ENCODE data around the gene SCAPER. TPM values are rescaled to one million over a fixed set of nuclear protein-coding genes. Genes with fewer than 3 reads are reported as not detected.
A peak's percentile ranks its signal among the peaks of the same experiment; 100 is the strongest.

The SCAPER gene
- total and polyA plus RNA-seq, 10 of the 15 experiments (the other 5 are each of a cell fraction or from before 2014, with no cell fraction given), result 1.0 to 7.7 (median 3.9) TPM

- SMC1A ChIA-PET (ENCODE audit: uncharacterized antibody, unreplicated experiment), result interaction anchor here (0.6 to 1.4 kb wide), 3 partner anchors 12 to 159 kb away, joined by 3 read pairs; no protein-coding TSS in a partner anchor
- no TSS peak for BruUV-seq (replicated peaks)
These were observed 33.2 kb downstream of the SCAPER start for GRCh38 chr15:76871930-76872329.

More at GRCh38 chr15:76871930-76872329, 33.2 kb downstream of the SCAPER start:
- Histone ChIP-seq H3K4me1 (ENCODE audit: control insufficient read depth, insufficient read depth, low read length) (no peaks in the 10 kb centered on the region), H3K4me2 (ENCODE audit: control insufficient read depth, insufficient read depth) (no peak overlapping the region), H3K4me3 (no peak overlapping the region), H3K36me3 (ENCODE audit: control insufficient read depth in 2 of 2, insufficient read depth in 2 of 2, low read length in 1 of 2) (no peaks in the 10 kb centered on the region), H3K79me2 (ENCODE audit: control insufficient read depth, insufficient read depth, low read length) (no peaks in the 10 kb centered on the region), H4K20me1 (ENCODE audit: control insufficient read depth, insufficient read depth) (no peaks in the 10 kb centered on the region), H3K27me3 (replicated peaks in 1 of 2; ENCODE audit: control insufficient read depth in 2 of 2, insufficient read depth in 2 of 2, low read length in 1 of 2) (no peaks in the 10 kb centered on the region), H3K27ac (ENCODE audit: control insufficient read depth, insufficient read depth) (no peak overlapping the region), H2AFZ (ENCODE audit: control insufficient read depth, low read depth, low read length) (no peak overlapping the region), H3K9me3 (replicated peaks; ENCODE audit: control insufficient read depth, insufficient read depth, low read length) (no peaks in the 10 kb centered on the region), H3K9ac (ENCODE audit: control insufficient read depth, insufficient read depth, low read length) (no peak overlapping the region)
- WGBS (ENCODE audit: insufficient coverage, insufficient replicate concordance, low lambda C conversion rate, missing lambda C conversion rate), result 97% methylated on average over 2 of the region's 2 CpGs
- TF ChIP-seq CTCF (IDR thresholded peaks at IDR 0.05 in 2 of 3, conservative IDR thresholded peaks at IDR 0.05 in 1 of 3; ENCODE audit: control insufficient read depth in 2 of 3, extremely low read depth in 1 of 3, insufficient read depth in 1 of 3, low read depth in 3 of 3, low read length in 3 of 3) (no peak), POLR2AphosphoS5 (IDR thresholded peaks at IDR 0.05; ENCODE audit: low read length) (no peak), IRF5 (IDR thresholded peaks at IDR 0.05; ENCODE audit: borderline replicate concordance) (no peak), RUNX3 (IDR thresholded peaks at IDR 0.05; ENCODE audit: low read length) (peak; percentile 11; the same call in 1 of the 2 replicates)
- ChIA-PET CTCF (interaction anchor here (0.6 to 1.0 kb wide), 3 partner anchors 12 to 611 kb away, joined by 3 read pairs; no protein-coding TSS in a partner anchor), RAD21 (ENCODE audit: unreplicated experiment) (interaction anchor here (0.7 to 0.9 kb wide), 2 partner anchors 159 to 796 kb away, joined by 3 read pairs; no protein-coding TSS in a partner anchor), POLR2A (interaction anchor here (0.7 kb wide), 1 partner anchor 109 kb away, joined by 3 read pairs; no protein-coding TSS in a partner anchor)
- intact Hi-C loops (cut with micrococcal nuclease; ENCODE audit: unreplicated experiment), result no loop called here
- FAIRE-seq, result no peak
- in situ Hi-C loops (cut with MboI), result no loop called here
- ATAC-seq, result no peak
- no peak for DNase-seq (ENCODE audit: low read depth, low spot score)

All from GM12878 (cell line).